ENCODE measurements around the gene NPFFR1.

Gene NPFFR1

GRCh38 chr10:70283445-70284399, at the start of gene NPFFR1:
Gene NPFFR1 (minus strand): TSS chr10:70284004. CDS start chr10:70283676, 328 bp downstream.
- no peak for DNase-seq

GRCh38 chr10:70333268-70333667, 49.5 kb upstream of the NPFFR1 start:
- DNase-seq = no peak

GRCh38 chr10:70331486-70332268, 47.9 kb upstream of the NPFFR1 start:
- DNase-seq = no peak

- no peak for DNase-seq
Observed at GRCh38 chr10:70331160-70331485, 47.3 kb upstream of the NPFFR1 start.

GRCh38 chr10:70330671-70331070, 46.9 kb upstream of the NPFFR1 start:
- DNase-seq = no peak

- DNase-seq = no peak
Observed at GRCh38 chr10:70328967-70329366, 45.2 kb upstream of the NPFFR1 start.

- no peak for DNase-seq
Observed at GRCh38 chr10:70328018-70328417, 44.2 kb upstream of the NPFFR1 start.

- DNase-seq = no peak
Observed at GRCh38 chr10:70324951-70325781, 41.4 kb upstream of the NPFFR1 start.

GRCh38 chr10:70324339-70324861, 40.6 kb upstream of the NPFFR1 start:
- DNase-seq = no peak

GRCh38 chr10:70323697-70324338, 40.0 kb upstream of the NPFFR1 start:
- DNase-seq = no peak

GRCh38 chr10:70323138-70323696, 39.4 kb upstream of the NPFFR1 start:
- no peak for DNase-seq

GRCh38 chr10:70321897-70322890, 38.4 kb upstream of the NPFFR1 start:
- no peak for DNase-seq

- no peak for DNase-seq
Observed at GRCh38 chr10:70321233-70321632, 37.4 kb upstream of the NPFFR1 start.

GRCh38 chr10:70320751-70321150, 36.9 kb upstream of the NPFFR1 start:
- DNase-seq = no peak

GRCh38 chr10:70319824-70320223, 36.0 kb upstream of the NPFFR1 start:
- no peak for DNase-seq

GRCh38 chr10:70319183-70319582, 35.4 kb upstream of the NPFFR1 start:
- no peak for DNase-seq

GRCh38 chr10:70317943-70318318, 34.1 kb upstream of the NPFFR1 start:
- DNase-seq = no peak

- no peak for DNase-seq
Observed at GRCh38 chr10:70317272-70317942, 33.6 kb upstream of the NPFFR1 start.

GRCh38 chr10:70315815-70316214, 32.0 kb upstream of the NPFFR1 start:
- no peak for DNase-seq

GRCh38 chr10:70315276-70315675, 31.5 kb upstream of the NPFFR1 start:
- no peak for DNase-seq

Data from activated naive CD4-positive, alpha-beta T cell treated with Interleukin-2 at 50 U/mL for 16 hours (primary cell).